VCaP (cell line): ENCODE measurements around the gene FBXL15.
A peak's percentile ranks its signal among the peaks of the same experiment; 100 is the strongest.

Experiments used
- H3K27ac ChIP-seq: fragments of 450-650 bp; 2 replicates; pipeline ENCODE4 v1.5.1; 2017
- CTCF ChIP-seq: fragments of 450-650 bp; conservative IDR thresholded peaks from 2 replicates; pipeline ENCODE4 v1.5.1; 2017; ENCODE audit warnings: mild to moderate bottlenecking, moderate library complexity

The FBXL15 gene

GRCh38 chr10:102421757-102422512 is 1.3 kb downstream of the FBXL15 start:
- no peak for TF ChIP-seq CTCF
- H3K27ac ChIP-seq: peak overlapping the region; percentile 95

- peak overlapping the region; percentile 95 for H3K27ac ChIP-seq
Observed at GRCh38 chr10:102422545-102423129, 2.0 kb downstream of the FBXL15 start.

GRCh38 chr10:102423372-102423968 is 2.8 kb downstream of the FBXL15 start:
- TF ChIP-seq CTCF: no peak
- peak overlapping the region; percentile 95 for H3K27ac ChIP-seq

More at GRCh38 chr10:102422545-102423129, 2.0 kb downstream of the FBXL15 start:
- peak; percentile 93 for TF ChIP-seq CTCF

GRCh38 chr10:102424145-102424544 is 3.5 kb downstream of the FBXL15 start:
- H3K27ac ChIP-seq: no peak overlapping the region
- no peak for TF ChIP-seq CTCF

GRCh38 chr10:102424916-102425315 is 4.3 kb downstream of the FBXL15 start:
- H3K27ac ChIP-seq: no peak overlapping the region
- no peak for TF ChIP-seq CTCF

- H3K27ac ChIP-seq: no peak overlapping the region
- TF ChIP-seq CTCF: no peak
Observed at GRCh38 chr10:102425444-102425843, 4.8 kb downstream of the FBXL15 start.

GRCh38 chr10:102426803-102427287 is 6.2 kb downstream of the FBXL15 start:
- no peak overlapping the region for H3K27ac ChIP-seq
- TF ChIP-seq CTCF: no peak
